Fibroblast of lung (primary cell): Measurements from ENCODE around the gene ZNF764.

Source experiments
- EZH2 ChIP-seq: IDR thresholded peaks from 2 replicates; pipeline ENCODE4 v1.5.1; 2012; ENCODE audit warnings: low read length, control low read depth, mild to moderate bottlenecking; ENCODE audit errors: missing control alignments
- TF ChIP-seq, protein P1 (sequence below), 2 donors: IDR thresholded peaks in 1 of 2; conservative IDR thresholded peaks in 1 of 2; 1 replicate in 1 of 2; 2 replicates in 1 of 2; pipeline ENCODE4 v1.5.1; 2011 to 2012; ENCODE audit warnings: low read length in 2 of 2, control low read depth in 1 of 2, inconsistent platforms in 1 of 2, low read depth in 1 of 2, mild to moderate bottlenecking in 1 of 2

DNA sequence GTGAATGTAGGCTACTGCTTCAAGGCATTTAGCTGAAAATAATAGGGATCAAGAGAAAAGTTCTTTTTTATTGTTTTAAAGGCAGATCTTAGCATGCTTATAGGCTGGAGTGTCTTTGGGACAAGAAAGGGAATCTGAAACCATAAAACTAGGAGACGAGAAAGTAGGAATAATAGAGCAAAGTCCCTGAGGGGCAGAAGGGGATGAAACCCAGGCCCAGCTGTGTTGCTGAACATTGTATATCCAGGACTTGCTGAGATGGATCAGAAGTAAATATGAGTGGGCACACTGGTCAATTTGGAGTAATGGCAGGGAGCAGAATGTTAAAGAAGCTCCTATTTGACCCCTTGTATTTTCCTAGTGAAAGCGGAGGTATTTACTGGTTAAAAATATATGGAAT is 42.8 kb upstream of the ZNF764 start:
- TF ChIP-seq, protein P1, sequence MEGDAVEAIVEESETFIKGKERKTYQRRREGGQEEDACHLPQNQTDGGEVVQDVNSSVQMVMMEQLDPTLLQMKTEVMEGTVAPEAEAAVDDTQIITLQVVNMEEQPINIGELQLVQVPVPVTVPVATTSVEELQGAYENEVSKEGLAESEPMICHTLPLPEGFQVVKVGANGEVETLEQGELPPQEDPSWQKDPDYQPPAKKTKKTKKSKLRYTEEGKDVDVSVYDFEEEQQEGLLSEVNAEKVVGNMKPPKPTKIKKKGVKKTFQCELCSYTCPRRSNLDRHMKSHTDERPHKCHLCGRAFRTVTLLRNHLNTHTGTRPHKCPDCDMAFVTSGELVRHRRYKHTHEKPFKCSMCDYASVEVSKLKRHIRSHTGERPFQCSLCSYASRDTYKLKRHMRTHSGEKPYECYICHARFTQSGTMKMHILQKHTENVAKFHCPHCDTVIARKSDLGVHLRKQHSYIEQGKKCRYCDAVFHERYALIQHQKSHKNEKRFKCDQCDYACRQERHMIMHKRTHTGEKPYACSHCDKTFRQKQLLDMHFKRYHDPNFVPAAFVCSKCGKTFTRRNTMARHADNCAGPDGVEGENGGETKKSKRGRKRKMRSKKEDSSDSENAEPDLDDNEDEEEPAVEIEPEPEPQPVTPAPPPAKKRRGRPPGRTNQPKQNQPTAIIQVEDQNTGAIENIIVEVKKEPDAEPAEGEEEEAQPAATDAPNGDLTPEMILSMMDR (conservative IDR thresholded peaks at IDR 0.05 in 1 of 2, IDR thresholded peaks at IDR 0.05 in 1 of 2; ENCODE audit: low read depth in 1 of 2, low read length in 2 of 2) = no peak
- no peak for TF ChIP-seq EZH2
